Erythroblast (primary cell): Measurements from ENCODE around the gene ITPK1.

ENCODE experiments used
- GATA1 ChIP-seq: IDR thresholded peaks from 2 replicates; pipeline ENCODE4 v1.6.1; 2011; ENCODE audit warnings: low read depth, mild to moderate bottlenecking, control low read depth, low read length, moderate library complexity
- POLR2A ChIP-seq: IDR thresholded peaks from 2 replicates; pipeline ENCODE4 v1.6.1; 2011; ENCODE audit warnings: mild to moderate bottlenecking, low read length

- TF ChIP-seq POLR2A: no peak
- no peak for TF ChIP-seq GATA1
These were observed 180.3 kb downstream of the ITPK1 start for GRCh38 chr14:92935446-92935845.
